ENCODE results near the gene SFTA2.

SFTA2 gene

DNA sequence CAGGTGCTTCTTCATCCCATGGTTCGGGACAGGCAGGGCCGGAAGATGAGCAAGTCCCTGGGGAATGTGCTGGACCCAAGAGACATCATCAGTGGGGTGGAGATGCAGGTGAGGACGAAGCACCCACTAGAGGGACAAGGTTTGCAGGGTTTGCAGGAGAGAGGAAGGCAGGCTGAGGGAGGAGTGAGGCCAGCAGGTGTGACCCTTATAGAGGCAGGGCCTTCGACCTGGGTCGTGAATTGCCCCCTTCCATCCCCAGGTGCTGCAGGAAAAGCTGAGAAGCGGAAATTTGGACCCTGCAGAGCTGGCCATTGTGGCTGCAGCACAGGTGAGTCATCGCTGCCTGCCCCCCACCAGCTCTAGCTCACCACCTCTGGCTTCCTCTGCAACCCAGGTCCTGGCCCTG, 9.5 kb downstream of the SFTA2 start:
- TF ChIP-seq TAF1 (IDR thresholded peaks at IDR 0.05; ENCODE audit: low read depth) (no peak), ZBTB7A (IDR thresholded peaks at IDR 0.05; ENCODE audit: low read depth) (no peak), TEAD4 (IDR thresholded peaks at IDR 0.05) (no peak), RAD21 (IDR thresholded peaks at IDR 0.05; ENCODE audit: low read depth) (no peak), NFIC (IDR thresholded peaks at IDR 0.05) (no peak), EP300 (IDR thresholded peaks at IDR 0.05; ENCODE audit: borderline replicate concordance) (no peak), YY1 (IDR thresholded peaks at IDR 0.05; ENCODE audit: low read depth) (no peak), CEBPB (IDR thresholded peaks at IDR 0.05) (no peak), EGR1 (IDR thresholded peaks at IDR 0.05) (no peak), FOXM1 (IDR thresholded peaks at IDR 0.05; ENCODE audit: borderline replicate concordance, low read depth) (no peak), TCF12 (IDR thresholded peaks at IDR 0.05; ENCODE audit: low read depth) (no peak), CREB1 (IDR thresholded peaks at IDR 0.05; ENCODE audit: low read depth) (no peak)
- TF ChIP-seq, protein P1, sequence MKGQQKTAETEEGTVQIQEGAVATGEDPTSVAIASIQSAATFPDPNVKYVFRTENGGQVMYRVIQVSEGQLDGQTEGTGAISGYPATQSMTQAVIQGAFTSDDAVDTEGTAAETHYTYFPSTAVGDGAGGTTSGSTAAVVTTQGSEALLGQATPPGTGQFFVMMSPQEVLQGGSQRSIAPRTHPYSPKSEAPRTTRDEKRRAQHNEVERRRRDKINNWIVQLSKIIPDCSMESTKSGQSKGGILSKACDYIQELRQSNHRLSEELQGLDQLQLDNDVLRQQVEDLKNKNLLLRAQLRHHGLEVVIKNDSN (IDR thresholded peaks at IDR 0.05): no peak
- TF ChIP-seq, protein P2, sequence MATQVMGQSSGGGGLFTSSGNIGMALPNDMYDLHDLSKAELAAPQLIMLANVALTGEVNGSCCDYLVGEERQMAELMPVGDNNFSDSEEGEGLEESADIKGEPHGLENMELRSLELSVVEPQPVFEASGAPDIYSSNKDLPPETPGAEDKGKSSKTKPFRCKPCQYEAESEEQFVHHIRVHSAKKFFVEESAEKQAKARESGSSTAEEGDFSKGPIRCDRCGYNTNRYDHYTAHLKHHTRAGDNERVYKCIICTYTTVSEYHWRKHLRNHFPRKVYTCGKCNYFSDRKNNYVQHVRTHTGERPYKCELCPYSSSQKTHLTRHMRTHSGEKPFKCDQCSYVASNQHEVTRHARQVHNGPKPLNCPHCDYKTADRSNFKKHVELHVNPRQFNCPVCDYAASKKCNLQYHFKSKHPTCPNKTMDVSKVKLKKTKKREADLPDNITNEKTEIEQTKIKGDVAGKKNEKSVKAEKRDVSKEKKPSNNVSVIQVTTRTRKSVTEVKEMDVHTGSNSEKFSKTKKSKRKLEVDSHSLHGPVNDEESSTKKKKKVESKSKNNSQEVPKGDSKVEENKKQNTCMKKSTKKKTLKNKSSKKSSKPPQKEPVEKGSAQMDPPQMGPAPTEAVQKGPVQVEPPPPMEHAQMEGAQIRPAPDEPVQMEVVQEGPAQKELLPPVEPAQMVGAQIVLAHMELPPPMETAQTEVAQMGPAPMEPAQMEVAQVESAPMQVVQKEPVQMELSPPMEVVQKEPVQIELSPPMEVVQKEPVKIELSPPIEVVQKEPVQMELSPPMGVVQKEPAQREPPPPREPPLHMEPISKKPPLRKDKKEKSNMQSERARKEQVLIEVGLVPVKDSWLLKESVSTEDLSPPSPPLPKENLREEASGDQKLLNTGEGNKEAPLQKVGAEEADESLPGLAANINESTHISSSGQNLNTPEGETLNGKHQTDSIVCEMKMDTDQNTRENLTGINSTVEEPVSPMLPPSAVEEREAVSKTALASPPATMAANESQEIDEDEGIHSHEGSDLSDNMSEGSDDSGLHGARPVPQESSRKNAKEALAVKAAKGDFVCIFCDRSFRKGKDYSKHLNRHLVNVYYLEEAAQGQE (IDR thresholded peaks at IDR 0.05; ENCODE audit: low read depth): no peak
- TF ChIP-seq, protein P3, sequence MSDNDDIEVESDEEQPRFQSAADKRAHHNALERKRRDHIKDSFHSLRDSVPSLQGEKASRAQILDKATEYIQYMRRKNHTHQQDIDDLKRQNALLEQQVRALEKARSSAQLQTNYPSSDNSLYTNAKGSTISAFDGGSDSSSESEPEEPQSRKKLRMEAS (IDR thresholded peaks at IDR 0.05): no peak

DNA sequence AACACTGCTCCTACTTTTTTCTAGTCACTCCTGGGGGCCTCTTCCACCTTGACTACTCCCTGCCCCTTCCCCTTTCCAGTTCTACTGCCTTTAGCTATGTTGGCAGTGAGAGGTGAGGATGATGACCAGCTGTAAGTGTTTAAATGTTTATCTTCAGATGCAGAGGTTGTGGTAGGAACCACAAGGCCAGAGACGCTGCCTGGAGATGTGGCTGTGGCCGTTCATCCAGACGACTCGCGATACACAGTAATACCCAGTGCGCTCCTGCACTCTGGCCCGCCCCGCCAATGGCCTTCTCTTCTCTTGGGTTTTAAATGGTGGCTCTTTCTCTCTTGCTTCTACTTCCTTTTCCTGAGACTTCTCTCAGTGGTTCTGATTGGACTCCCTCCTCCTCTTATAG, 13.3 kb downstream of the SFTA2 start:
- TF ChIP-seq YY1 (IDR thresholded peaks at IDR 0.05; ENCODE audit: low read depth) (no peak), EP300 (IDR thresholded peaks at IDR 0.05; ENCODE audit: borderline replicate concordance) (no peak), TAF1 (IDR thresholded peaks at IDR 0.05; ENCODE audit: low read depth) (no peak), EGR1 (IDR thresholded peaks at IDR 0.05) (no peak), ZBTB7A (IDR thresholded peaks at IDR 0.05; ENCODE audit: low read depth) (no peak), FOXM1 (IDR thresholded peaks at IDR 0.05; ENCODE audit: borderline replicate concordance, low read depth) (no peak), TCF12 (IDR thresholded peaks at IDR 0.05; ENCODE audit: low read depth) (no peak), CEBPB (IDR thresholded peaks at IDR 0.05) (no peak), CREB1 (IDR thresholded peaks at IDR 0.05; ENCODE audit: low read depth) (no peak), NFIC (IDR thresholded peaks at IDR 0.05) (no peak), TEAD4 (IDR thresholded peaks at IDR 0.05) (no peak), RAD21 (IDR thresholded peaks at IDR 0.05; ENCODE audit: low read depth) (no peak)
- TF ChIP-seq, protein P2 (IDR thresholded peaks at IDR 0.05; ENCODE audit: low read depth): no peak
- TF ChIP-seq, protein P3 (IDR thresholded peaks at IDR 0.05): no peak
- TF ChIP-seq, protein P1 (IDR thresholded peaks at IDR 0.05): no peak

DNA sequence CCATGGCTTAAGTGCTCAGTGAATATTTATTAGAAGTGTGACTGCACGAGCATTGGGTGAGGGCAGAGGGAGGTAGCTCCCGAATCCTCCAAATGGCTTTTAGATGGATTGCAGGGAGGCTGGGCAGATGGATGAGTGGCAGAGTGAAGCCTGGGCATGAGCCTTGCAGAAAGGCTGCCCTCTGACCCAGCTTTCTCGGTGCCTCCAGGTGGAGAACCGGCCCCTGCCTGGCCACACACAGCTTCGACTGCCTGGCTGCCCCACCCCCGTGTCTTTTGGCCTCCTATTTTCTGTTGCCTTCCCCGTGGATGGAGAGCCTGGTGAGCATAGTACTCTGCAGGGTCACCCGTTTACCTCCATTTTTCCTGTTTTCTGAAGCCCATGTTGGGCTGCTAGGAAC, 14.5 kb downstream of the SFTA2 start:
- no peak for TF ChIP-seq EGR1 (IDR thresholded peaks at IDR 0.05)
- TF ChIP-seq, protein P3 (IDR thresholded peaks at IDR 0.05): no peak
- TF ChIP-seq ZBTB7A (IDR thresholded peaks at IDR 0.05; ENCODE audit: low read depth): no peak
- TF ChIP-seq TAF1 (IDR thresholded peaks at IDR 0.05; ENCODE audit: low read depth): no peak
- no peak for TF ChIP-seq EP300 (IDR thresholded peaks at IDR 0.05; ENCODE audit: borderline replicate concordance)
- TF ChIP-seq CREB1 (IDR thresholded peaks at IDR 0.05; ENCODE audit: low read depth): no peak
- TF ChIP-seq, protein P1 (IDR thresholded peaks at IDR 0.05): no peak
- no peak for TF ChIP-seq FOXM1 (IDR thresholded peaks at IDR 0.05; ENCODE audit: borderline replicate concordance, low read depth)
- no peak for TF ChIP-seq CEBPB (IDR thresholded peaks at IDR 0.05)
- no peak for TF ChIP-seq TEAD4 (IDR thresholded peaks at IDR 0.05)
- no peak for TF ChIP-seq TCF12 (IDR thresholded peaks at IDR 0.05; ENCODE audit: low read depth)
- TF ChIP-seq, protein P2 (IDR thresholded peaks at IDR 0.05; ENCODE audit: low read depth): no peak
- no peak for TF ChIP-seq YY1 (IDR thresholded peaks at IDR 0.05; ENCODE audit: low read depth)
- TF ChIP-seq NFIC (IDR thresholded peaks at IDR 0.05): no peak
- TF ChIP-seq RAD21 (IDR thresholded peaks at IDR 0.05; ENCODE audit: low read depth): no peak

All from Ishikawa (cell line).